Liver (tissue), 9 donors: ENCODE data around the gene PPP1R9A. TPM values are rescaled to one million over a fixed set of nuclear protein-coding genes. Genes with fewer than 3 reads are reported as not detected.

ENCODE experiments used
- DNase-seq: peaks from one replicate; pipeline ENCODE4 v3.0.0-alpha.2; 2017; ENCODE audit warnings: low spot score
- H3K27ac ChIP-seq, 2 donors: one replicate each; pipeline ENCODE4 v1.7.0; 2013; ENCODE audit warnings: inconsistent platforms in 2 of 2, low read length in 2 of 2, control low read depth in 1 of 2, low read depth in 1 of 2, mild to moderate bottlenecking in 1 of 2
- H3K27me3 ChIP-seq, 4 donors: one replicate each; pipeline versions ENCODE4 v1.6.1 to v1.7.0; 2013; ENCODE audit warnings: low read length in 3 of 4, inconsistent platforms in 1 of 4, mild to moderate bottlenecking in 1 of 4, moderate library complexity in 1 of 4; ENCODE audit not compliant: control insufficient read depth in 4 of 4, insufficient read depth in 4 of 4
- H3K36me3 ChIP-seq, 4 donors: one replicate each; pipeline versions ENCODE4 v1.6.1 to v1.7.0; 2013; ENCODE audit warnings: low read length in 3 of 4, mild to moderate bottlenecking in 3 of 4, low read depth in 1 of 4, moderate library complexity in 1 of 4; ENCODE audit not compliant: control insufficient read depth in 4 of 4, insufficient read depth in 3 of 4
- H3K4me1 ChIP-seq, 4 donors: one replicate each; pipeline versions ENCODE4 v1.6.1 to v1.7.0; 2013; ENCODE audit warnings: low read length in 3 of 4, mild to moderate bottlenecking in 3 of 4, moderate library complexity in 1 of 4; ENCODE audit not compliant: control insufficient read depth in 4 of 4, insufficient read depth in 4 of 4
- H3K4me3 ChIP-seq, 3 donors: one replicate each; pipeline versions ENCODE4 v1.6.1 to v1.7.0; 2013; ENCODE audit warnings: low read length in 3 of 3, control low read depth in 1 of 3, low read depth in 1 of 3, mild to moderate bottlenecking in 1 of 3
- H3K9ac ChIP-seq, 2 donors: one replicate each; pipeline ENCODE4 v1.7.0; 2013; ENCODE audit warnings: low read length in 2 of 2, mild to moderate bottlenecking in 2 of 2, moderate library complexity in 2 of 2, control low read depth in 1 of 2, low read depth in 1 of 2
- H3K9me3 ChIP-seq, 4 donors: one replicate each; pipeline versions ENCODE4 v1.6.1 to v1.7.0; 2013; ENCODE audit warnings: low read length in 3 of 4; ENCODE audit not compliant: control insufficient read depth in 4 of 4
- FOXA1 ChIP-seq: IDR thresholded peaks from 2 replicates; pipeline ENCODE4 v1.6.1; 2016; ENCODE audit warnings: antibody characterized with exemption
- FOXA2 ChIP-seq: IDR thresholded peaks from 2 replicates; pipeline ENCODE4 v1.6.1; 2016; ENCODE audit warnings: antibody characterized with exemption
- GABPA ChIP-seq, 2 donors: IDR thresholded peaks in 1 of 2; conservative IDR thresholded peaks in 1 of 2; 2 replicates each; pipeline ENCODE4 v1.6.1; 2016; ENCODE audit warnings: antibody characterized with exemption in 2 of 2, mild to moderate bottlenecking in 1 of 2, moderate library complexity in 1 of 2
- HNF4A ChIP-seq, 2 donors: conservative IDR thresholded peaks; 2 replicates each; pipeline ENCODE4 v1.6.1; 2016; ENCODE audit warnings: antibody characterized with exemption in 2 of 2, mild to moderate bottlenecking in 2 of 2
- JUND ChIP-seq, 2 donors: IDR thresholded peaks; 2 replicates each; pipeline ENCODE4 v1.6.1; 2016; ENCODE audit warnings: antibody characterized with exemption in 2 of 2
- NR2F2 ChIP-seq: IDR thresholded peaks from 2 replicates; pipeline ENCODE4 v1.6.1; 2016; ENCODE audit warnings: antibody characterized with exemption
- RXRA ChIP-seq, 2 donors: IDR thresholded peaks; 2 replicates each; pipeline ENCODE4 v1.6.1; 2017 to 2018; ENCODE audit warnings: antibody characterized with exemption in 2 of 2, mild to moderate bottlenecking in 1 of 2
- SP1 ChIP-seq: IDR thresholded peaks from 2 replicates; pipeline ENCODE4 v1.6.1; 2018; ENCODE audit warnings: antibody characterized with exemption, mild to moderate bottlenecking
- TAF1 ChIP-seq: conservative IDR thresholded peaks from 2 replicates; pipeline ENCODE4 v1.6.1; 2016; ENCODE audit warnings: antibody characterized with exemption, mild to moderate bottlenecking
- YY1 ChIP-seq: IDR thresholded peaks from 2 replicates; pipeline ENCODE4 v1.6.1; 2016; ENCODE audit warnings: antibody characterized with exemption, mild to moderate bottlenecking
- WGBS: extraction: QIAGEN DNeasy Blood & Tissue Kit; methylation state at CpG from one replicate; pipeline ENCODE4 v1.1.7; 2013; 5-methylcytosine and 5-hydroxymethylcytosine counted together
- polyA plus RNA-seq, 2 donors: library from polyadenylated mRNA; stranded (reverse) in 1 of 2; unstranded in 1 of 2; fragments of 200-250 nt in 1 of 2; fragments of >200 nt in 1 of 2; fragmentation: Nextera tagmentation in 1 of 2; extraction: Ambion mirVana in 1 of 2; gene quantifications; one replicate each; pipeline versions ENCODE4 v1.2.1 to v1.2.3, GENCODE V29; 2013 to 2015
- total RNA-seq, 2 donors: library from RNA; depleted of rRNA; stranded (reverse); fragments of >200 nt; gene quantifications; one replicate each; pipeline ENCODE4 v1.2.3, GENCODE V29; 2014
- TF ChIP-seq, protein P1 (sequence below): IDR thresholded peaks from 2 replicates; pipeline ENCODE4 v1.6.1; 2016; ENCODE audit warnings: antibody characterized with exemption
- TF ChIP-seq, protein P2 (sequence below): IDR thresholded peaks from 2 replicates; pipeline ENCODE4 v1.6.1; 2016; ENCODE audit warnings: antibody characterized with exemption
- TF ChIP-seq, protein P3 (sequence below): fragments of 150-350 bp; IDR thresholded peaks from 2 replicates; pipeline ENCODE4 v1.5.1; 2017; ENCODE audit warnings: improper control_type of control experiment, low read depth, low read length; ENCODE audit not compliant: missing input control
- TF ChIP-seq, protein P4 (sequence below): IDR thresholded peaks from 2 replicates; pipeline ENCODE4 v1.6.1; 2016; ENCODE audit warnings: antibody characterized with exemption
- donor health status: healthy.
- donor health status: healthy.
- donor health status: healthy.
- donor health status: healthy.
- donor health status: healthy.

Gene PPP1R9A
- total and polyA plus RNA-seq, 4 donors, result 0.17 to 5.4 (median 2.7) TPM

DNA sequence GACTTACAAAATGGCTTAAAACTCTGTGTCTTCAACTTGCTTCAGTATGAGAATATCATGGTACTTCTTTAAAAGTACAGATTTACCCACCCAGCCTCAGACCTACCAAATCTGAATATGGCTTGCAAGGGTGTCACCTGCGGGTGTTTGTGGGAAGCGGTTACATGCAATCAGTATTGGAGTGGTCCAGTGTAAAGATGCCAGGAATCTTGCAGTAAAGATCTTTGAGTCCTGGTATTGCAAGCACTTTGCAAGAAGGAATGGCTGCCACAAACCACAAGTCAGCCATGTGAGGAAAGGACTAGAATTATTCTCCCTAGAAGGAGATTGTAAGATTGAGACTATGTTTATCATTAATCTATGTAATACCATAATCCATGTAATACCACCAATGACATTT lies 301.9 kb downstream of the PPP1R9A start (continued):
- TF ChIP-seq, protein P1, sequence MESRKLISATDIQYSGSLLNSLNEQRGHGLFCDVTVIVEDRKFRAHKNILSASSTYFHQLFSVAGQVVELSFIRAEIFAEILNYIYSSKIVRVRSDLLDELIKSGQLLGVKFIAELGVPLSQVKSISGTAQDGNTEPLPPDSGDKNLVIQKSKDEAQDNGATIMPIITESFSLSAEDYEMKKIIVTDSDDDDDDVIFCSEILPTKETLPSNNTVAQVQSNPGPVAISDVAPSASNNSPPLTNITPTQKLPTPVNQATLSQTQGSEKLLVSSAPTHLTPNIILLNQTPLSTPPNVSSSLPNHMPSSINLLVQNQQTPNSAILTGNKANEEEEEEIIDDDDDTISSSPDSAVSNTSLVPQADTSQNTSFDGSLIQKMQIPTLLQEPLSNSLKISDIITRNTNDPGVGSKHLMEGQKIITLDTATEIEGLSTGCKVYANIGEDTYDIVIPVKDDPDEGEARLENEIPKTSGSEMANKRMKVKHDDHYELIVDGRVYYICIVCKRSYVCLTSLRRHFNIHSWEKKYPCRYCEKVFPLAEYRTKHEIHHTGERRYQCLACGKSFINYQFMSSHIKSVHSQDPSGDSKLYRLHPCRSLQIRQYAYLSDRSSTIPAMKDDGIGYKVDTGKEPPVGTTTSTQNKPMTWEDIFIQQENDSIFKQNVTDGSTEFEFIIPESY, result no peak
- TF ChIP-seq FOXA1, result no peak
- no peak for TF ChIP-seq TAF1
- no peak for TF ChIP-seq FOXA2
- TF ChIP-seq NR2F2, result no peak

DNA sequence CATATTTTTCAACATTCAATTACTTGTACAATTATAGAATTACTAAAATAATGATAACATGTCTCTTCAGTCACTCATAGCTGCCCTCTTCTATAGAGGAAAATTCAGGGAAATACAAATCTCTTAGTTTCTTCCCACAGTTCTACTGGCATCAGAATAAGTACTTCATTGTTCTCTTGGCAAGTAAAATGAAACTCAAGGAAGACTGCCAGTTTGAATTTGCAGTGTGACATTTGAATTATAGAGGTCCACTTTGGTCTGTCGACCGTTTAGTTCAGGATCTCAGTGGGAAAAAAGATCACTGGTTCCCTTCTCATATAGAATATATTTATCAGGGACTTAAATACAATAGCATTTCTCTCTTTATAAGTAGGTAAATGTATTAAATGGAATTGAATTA lies 302.4 kb downstream of the PPP1R9A start:
- 81% methylated on average over 2 of the region's 2 CpGs for WGBS
- DNase-seq, result no peak
- Histone ChIP-seq H3K27me3 (no peaks in the 10 kb centered on the region), H3K36me3 (no peaks in the 10 kb centered on the region), H3K4me1 (no peaks in the 10 kb centered on the region), H3K9me3 (no peaks in the 10 kb centered on the region), H3K27ac (no peak overlapping the region), H3K9ac (no peak overlapping the region), H3K4me3 (no peak overlapping the region)
- TF ChIP-seq, protein P2, sequence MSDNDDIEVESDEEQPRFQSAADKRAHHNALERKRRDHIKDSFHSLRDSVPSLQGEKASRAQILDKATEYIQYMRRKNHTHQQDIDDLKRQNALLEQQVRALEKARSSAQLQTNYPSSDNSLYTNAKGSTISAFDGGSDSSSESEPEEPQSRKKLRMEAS, result no peak
- TF ChIP-seq, protein P3, sequence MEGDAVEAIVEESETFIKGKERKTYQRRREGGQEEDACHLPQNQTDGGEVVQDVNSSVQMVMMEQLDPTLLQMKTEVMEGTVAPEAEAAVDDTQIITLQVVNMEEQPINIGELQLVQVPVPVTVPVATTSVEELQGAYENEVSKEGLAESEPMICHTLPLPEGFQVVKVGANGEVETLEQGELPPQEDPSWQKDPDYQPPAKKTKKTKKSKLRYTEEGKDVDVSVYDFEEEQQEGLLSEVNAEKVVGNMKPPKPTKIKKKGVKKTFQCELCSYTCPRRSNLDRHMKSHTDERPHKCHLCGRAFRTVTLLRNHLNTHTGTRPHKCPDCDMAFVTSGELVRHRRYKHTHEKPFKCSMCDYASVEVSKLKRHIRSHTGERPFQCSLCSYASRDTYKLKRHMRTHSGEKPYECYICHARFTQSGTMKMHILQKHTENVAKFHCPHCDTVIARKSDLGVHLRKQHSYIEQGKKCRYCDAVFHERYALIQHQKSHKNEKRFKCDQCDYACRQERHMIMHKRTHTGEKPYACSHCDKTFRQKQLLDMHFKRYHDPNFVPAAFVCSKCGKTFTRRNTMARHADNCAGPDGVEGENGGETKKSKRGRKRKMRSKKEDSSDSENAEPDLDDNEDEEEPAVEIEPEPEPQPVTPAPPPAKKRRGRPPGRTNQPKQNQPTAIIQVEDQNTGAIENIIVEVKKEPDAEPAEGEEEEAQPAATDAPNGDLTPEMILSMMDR, result no peak

DNA sequence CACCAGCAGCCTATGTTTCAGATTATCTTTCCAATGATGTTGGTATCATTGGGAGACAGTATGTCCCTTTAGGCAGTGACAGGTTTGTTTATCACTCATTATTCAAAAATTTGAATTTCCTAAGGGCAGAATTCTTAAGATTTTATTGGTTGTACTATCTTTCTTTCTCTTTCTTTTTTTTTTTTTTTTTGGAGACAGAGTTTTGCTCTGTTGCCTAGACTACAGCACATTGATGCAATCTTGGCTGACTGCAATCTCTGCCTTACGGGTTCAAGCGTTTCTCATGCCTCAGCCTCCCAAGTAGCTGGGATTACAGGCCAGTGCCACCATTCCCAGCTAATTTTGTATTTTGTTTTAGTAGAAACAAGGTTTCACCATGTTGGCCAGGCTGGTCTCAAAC lies 305.8 kb downstream of the PPP1R9A start:
- WGBS, result 91% methylated on average over 2 of the region's 2 CpGs
- Histone ChIP-seq H3K9ac (no peak overlapping the region), H3K27ac (no peak overlapping the region), H3K27me3 (no peaks in the 10 kb centered on the region), H3K4me3 (no peak overlapping the region), H3K9me3 (no peaks in the 10 kb centered on the region), H3K36me3 (no peaks in the 10 kb centered on the region), H3K4me1 (no peaks in the 10 kb centered on the region)
- no peak for DNase-seq
- TF ChIP-seq JUND (IDR thresholded peaks at IDR 0.05), result no peak

DNA sequence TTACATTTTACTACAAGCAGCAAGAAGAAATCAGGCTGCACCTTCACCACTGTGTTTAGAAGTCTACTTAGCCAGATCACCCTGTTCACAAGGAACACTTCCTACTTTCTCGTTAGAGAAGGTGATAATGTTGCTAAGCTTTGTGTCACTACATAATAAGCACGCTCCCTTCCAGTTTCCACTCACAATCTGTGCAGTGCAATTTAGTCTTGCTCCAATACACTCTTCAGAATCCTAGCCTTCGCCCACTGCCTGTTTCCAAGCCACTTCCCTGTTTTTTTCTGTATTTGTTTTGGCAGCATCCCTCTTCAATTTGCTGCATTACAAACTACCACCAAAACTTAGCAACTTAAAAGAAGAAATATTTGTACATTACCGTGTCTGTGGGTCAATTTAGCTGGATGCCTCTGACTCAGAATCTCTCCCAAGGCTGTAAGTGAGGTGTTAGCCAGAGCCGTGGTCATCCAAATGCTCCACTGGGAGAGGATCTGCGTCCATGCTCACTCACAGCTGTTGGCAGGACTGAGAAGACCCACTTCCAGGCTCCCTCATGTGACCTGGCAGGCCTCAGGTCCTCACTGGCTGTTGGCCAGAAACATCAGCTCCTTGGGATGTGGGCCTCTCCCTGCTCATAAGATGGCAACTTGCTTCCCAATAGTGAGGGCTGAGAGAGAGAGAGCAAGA lies 306.6 kb downstream of the PPP1R9A start:
- Histone ChIP-seq H3K9me3 (no peaks in the 10 kb centered on the region), H3K27ac (no peak overlapping the region), H3K4me3 (no peak overlapping the region), H3K9ac (no peak overlapping the region), H3K27me3 (no peaks in the 10 kb centered on the region), H3K36me3 (no peaks in the 10 kb centered on the region), H3K4me1 (no peaks in the 10 kb centered on the region)
- WGBS, result 79% methylated on average over 6 of the region's 6 CpGs
- DNase-seq, result no peak
- TF ChIP-seq YY1, result no peak
- TF ChIP-seq RXRA (IDR thresholded peaks at IDR 0.05), result no peak
- TF ChIP-seq, protein P2, result no peak
- TF ChIP-seq GABPA (IDR thresholded peaks at IDR 0.05 in 1 of 2, conservative IDR thresholded peaks at IDR 0.05 in 1 of 2), result no peak
- no peak for TF ChIP-seq TAF1
- no peak for TF ChIP-seq JUND (IDR thresholded peaks at IDR 0.05)
- TF ChIP-seq HNF4A (conservative IDR thresholded peaks at IDR 0.05), result no peak
- no peak for TF ChIP-seq FOXA2
- TF ChIP-seq SP1, result no peak
- TF ChIP-seq, protein P3, result no peak
- TF ChIP-seq, protein P4, sequence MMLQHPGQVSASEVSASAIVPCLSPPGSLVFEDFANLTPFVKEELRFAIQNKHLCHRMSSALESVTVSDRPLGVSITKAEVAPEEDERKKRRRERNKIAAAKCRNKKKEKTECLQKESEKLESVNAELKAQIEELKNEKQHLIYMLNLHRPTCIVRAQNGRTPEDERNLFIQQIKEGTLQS, result no peak
